Thyroid gland (tissue), 4 donors: ENCODE data around the gene TEKT2.

ENCODE experiments used
- POLR2A ChIP-seq, 2 donors: fragments of 450-650 bp; IDR thresholded peaks; one replicate each; pipeline ENCODE4 v1.6.1; 2017; ENCODE audit warnings: antibody characterized with exemption in 2 of 2, mild to moderate bottlenecking in 2 of 2, moderate library complexity in 1 of 2
- TF ChIP-seq, protein P1 (sequence below), 6 experiments: fragments of 200-600 bp in 3 of 6; fragments of 450-650 bp in 3 of 6; sonication (generic) in 3 of 6; IDR thresholded peaks; one replicate each; pipeline ENCODE4 v1.5.1; 2016 to 2019; ENCODE audit warnings: antibody characterized with exemption in 6 of 6, mild to moderate bottlenecking in 2 of 6, inconsistent platforms in 1 of 6, moderate library complexity in 1 of 6

DNA sequence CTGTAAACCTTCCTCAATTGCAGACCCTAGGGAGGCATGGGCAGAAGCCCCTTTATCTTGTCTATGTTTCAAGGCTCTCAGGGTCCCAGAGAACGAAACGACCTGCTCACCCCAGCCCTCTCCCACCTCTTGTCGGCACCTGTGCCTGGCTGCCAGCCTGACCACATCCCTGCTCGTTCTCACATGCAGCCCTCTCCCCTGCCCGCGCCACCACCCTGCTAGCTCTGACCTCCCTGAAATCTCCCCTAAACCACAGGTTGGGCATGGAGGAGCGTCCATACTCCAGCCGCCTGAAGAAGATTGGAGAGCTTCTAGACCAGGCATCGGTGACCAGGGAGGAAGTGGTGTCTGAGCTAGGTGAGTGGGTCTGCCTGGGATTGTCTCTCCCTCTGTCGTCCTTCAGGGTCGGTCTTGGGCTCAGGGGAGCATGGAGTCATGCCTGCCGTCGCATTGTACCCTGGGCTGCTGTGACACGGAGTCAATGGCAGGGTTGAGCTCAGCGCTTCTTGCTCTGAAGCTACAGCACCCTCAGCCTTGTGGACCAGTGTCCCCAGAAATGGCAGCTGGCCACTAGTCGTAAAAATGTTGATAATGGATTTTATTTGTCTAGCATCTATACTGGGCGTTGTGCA, 8.4 kb downstream of the TEKT2 start:
- no peak for TF ChIP-seq POLR2A (IDR thresholded peaks at IDR 0.05)
- TF ChIP-seq, protein P1, sequence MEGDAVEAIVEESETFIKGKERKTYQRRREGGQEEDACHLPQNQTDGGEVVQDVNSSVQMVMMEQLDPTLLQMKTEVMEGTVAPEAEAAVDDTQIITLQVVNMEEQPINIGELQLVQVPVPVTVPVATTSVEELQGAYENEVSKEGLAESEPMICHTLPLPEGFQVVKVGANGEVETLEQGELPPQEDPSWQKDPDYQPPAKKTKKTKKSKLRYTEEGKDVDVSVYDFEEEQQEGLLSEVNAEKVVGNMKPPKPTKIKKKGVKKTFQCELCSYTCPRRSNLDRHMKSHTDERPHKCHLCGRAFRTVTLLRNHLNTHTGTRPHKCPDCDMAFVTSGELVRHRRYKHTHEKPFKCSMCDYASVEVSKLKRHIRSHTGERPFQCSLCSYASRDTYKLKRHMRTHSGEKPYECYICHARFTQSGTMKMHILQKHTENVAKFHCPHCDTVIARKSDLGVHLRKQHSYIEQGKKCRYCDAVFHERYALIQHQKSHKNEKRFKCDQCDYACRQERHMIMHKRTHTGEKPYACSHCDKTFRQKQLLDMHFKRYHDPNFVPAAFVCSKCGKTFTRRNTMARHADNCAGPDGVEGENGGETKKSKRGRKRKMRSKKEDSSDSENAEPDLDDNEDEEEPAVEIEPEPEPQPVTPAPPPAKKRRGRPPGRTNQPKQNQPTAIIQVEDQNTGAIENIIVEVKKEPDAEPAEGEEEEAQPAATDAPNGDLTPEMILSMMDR (IDR thresholded peaks at IDR 0.05) = no peak
